Trophoblast cell (in vitro differentiated cells and primary cell): ENCODE data around the gene AZU1.
A peak's percentile ranks its signal among the peaks of the same experiment; 100 is the strongest.

Experiments
- DNase-seq, 2 donors: peaks; one replicate each; pipeline ENCODE4 v3.0.0-alpha.2; 2016
- H2AFZ ChIP-seq: 2 replicates; pipeline ENCODE4 v1.6.1; 2013; ENCODE audit warnings: low read length, moderate library complexity, mild to moderate bottlenecking; ENCODE audit not compliant: insufficient read depth, poor library complexity
- H2AK5ac ChIP-seq: 2 replicates; pipeline ENCODE4 v1.6.1; 2013; ENCODE audit warnings: mild to moderate bottlenecking, low read length
- H2BK120ac ChIP-seq: 2 replicates; pipeline ENCODE4 v1.6.1; 2013; ENCODE audit warnings: low read length, mild to moderate bottlenecking, moderate library complexity; ENCODE audit not compliant: insufficient read depth, poor library complexity
- H2BK12ac ChIP-seq: 2 replicates; pipeline ENCODE4 v1.6.1; 2013; ENCODE audit warnings: mild to moderate bottlenecking, low read length, moderate library complexity
- H2BK5ac ChIP-seq: 2 replicates; pipeline ENCODE4 v1.6.1; 2013; ENCODE audit warnings: low read length, low read depth, moderate library complexity, mild to moderate bottlenecking; ENCODE audit not compliant: poor library complexity
- H3K14ac ChIP-seq: 2 replicates; pipeline ENCODE4 v1.6.1; 2013; ENCODE audit warnings: mild to moderate bottlenecking, low read length
- H3K18ac ChIP-seq: 2 replicates; pipeline ENCODE4 v1.6.1; 2013; ENCODE audit warnings: mild to moderate bottlenecking, low read length
- H3K23ac ChIP-seq: 2 replicates; pipeline ENCODE4 v1.6.1; 2013; ENCODE audit warnings: low read length
- H3K27ac ChIP-seq: 2 replicates; pipeline ENCODE4 v1.5.1; 2013; ENCODE audit warnings: low read depth, mild to moderate bottlenecking, inconsistent platforms, low read length, moderate library complexity
- H3K27me3 ChIP-seq: 2 replicates; pipeline ENCODE4 v1.6.1; 2013; ENCODE audit warnings: inconsistent platforms, mild to moderate bottlenecking, low read length, moderate library complexity; ENCODE audit not compliant: insufficient read depth
- H3K36me3 ChIP-seq, 2 experiments: 1 replicate in 1 of 2; 2 replicates in 1 of 2; pipeline ENCODE4 v1.6.1; 2013; ENCODE audit warnings: low read length in 2 of 2, mild to moderate bottlenecking in 2 of 2, moderate library complexity in 1 of 2; ENCODE audit not compliant: insufficient read depth in 2 of 2, control insufficient read depth in 1 of 2
- H3K4ac ChIP-seq: 2 replicates; pipeline ENCODE4 v1.6.1; 2013; ENCODE audit warnings: low read depth, mild to moderate bottlenecking, low read length, moderate library complexity
- H3K4me1 ChIP-seq, 2 experiments: 1 replicate in 1 of 2; 2 replicates in 1 of 2; pipeline ENCODE4 v1.6.1; 2013; ENCODE audit warnings: low read length in 2 of 2, mild to moderate bottlenecking in 2 of 2, moderate library complexity in 1 of 2; ENCODE audit not compliant: insufficient read depth in 2 of 2, control insufficient read depth in 1 of 2
- H3K4me2 ChIP-seq: 2 replicates; pipeline ENCODE4 v1.6.1; 2013; ENCODE audit warnings: inconsistent platforms, mild to moderate bottlenecking, low read length, moderate library complexity
- H3K4me3 ChIP-seq: 2 replicates; pipeline ENCODE4 v1.5.1; 2013; ENCODE audit warnings: mild to moderate bottlenecking, low read depth, low read length, inconsistent platforms
- H3K79me1 ChIP-seq: one replicate; pipeline ENCODE4 v1.6.1; 2013; ENCODE audit warnings: low read length
- H3K79me2 ChIP-seq: 2 replicates; pipeline ENCODE4 v1.6.1; 2013; ENCODE audit warnings: low read length, mild to moderate bottlenecking; ENCODE audit not compliant: control insufficient read depth, insufficient read depth, poor library complexity
- H3K9ac ChIP-seq: 2 replicates; pipeline ENCODE4 v1.6.1; 2013; ENCODE audit warnings: mild to moderate bottlenecking, low read length
- H3K9me3 ChIP-seq: 2 replicates; pipeline ENCODE4 v1.6.1; 2013; ENCODE audit warnings: low read depth, mild to moderate bottlenecking, control low read depth, inconsistent platforms, low read length; ENCODE audit not compliant: insufficient read depth
- H4K12ac ChIP-seq: 2 replicates; pipeline ENCODE4 v1.6.1; 2013; ENCODE audit warnings: low read depth, mild to moderate bottlenecking, low read length, moderate library complexity
- H4K8ac ChIP-seq: 2 replicates; pipeline ENCODE4 v1.6.1; 2013; ENCODE audit warnings: low read depth, mild to moderate bottlenecking, low read length, moderate library complexity
- H4K91ac ChIP-seq: one replicate; pipeline ENCODE4 v1.6.1; 2013; ENCODE audit warnings: low read depth, mild to moderate bottlenecking, low read length, moderate library complexity
- WGBS: extraction: QIAGEN DNeasy Blood & Tissue Kit; methylation state at CpG from one replicate; pipeline ENCODE4 v1.1.7; 2013; ENCODE audit warnings: missing lambda C conversion rate; ENCODE audit not compliant: insufficient read length, insufficient coverage; ENCODE audit errors: extremely low coverage; 5-methylcytosine and 5-hydroxymethylcytosine counted together

Gene AZU1

DNA sequence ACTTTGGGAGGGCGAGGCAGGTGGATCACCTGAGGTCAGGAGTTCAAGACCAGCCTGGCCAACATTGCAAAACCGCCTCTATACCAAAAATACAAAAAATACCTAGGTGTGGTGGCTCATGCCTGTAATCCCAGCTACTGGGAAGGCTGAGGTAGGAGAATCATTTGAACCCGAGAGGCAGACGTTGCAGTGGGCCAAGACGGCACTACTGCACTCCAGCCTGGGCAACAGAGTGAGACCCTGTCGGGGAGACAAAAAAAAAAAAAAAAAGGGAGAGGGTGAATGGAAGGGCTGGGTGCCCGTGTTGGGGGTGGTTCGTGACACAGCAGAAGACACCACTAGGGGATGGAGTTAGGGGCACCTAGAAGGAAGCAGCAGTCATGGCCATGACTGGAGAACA is 42.7 kb downstream of the AZU1 start:
- Histone ChIP-seq H3K4me3 (no peak overlapping the region), H2AK5ac (no peak overlapping the region), H2BK5ac (no peak overlapping the region), H3K18ac (no peak overlapping the region), H3K4ac (no peak overlapping the region), H4K91ac (no peak overlapping the region), H2BK120ac (no peak overlapping the region), H3K36me3 (peaks cover 45 to 46% of the 10 kb centered on the region in 2 experiments), H3K14ac (no peak overlapping the region), H4K12ac (no peak overlapping the region), H3K9ac (no peak overlapping the region), H3K9me3 (no peaks in the 10 kb centered on the region), H2BK12ac (no peak overlapping the region), H3K4me2 (no peak overlapping the region), H3K27ac (no peak overlapping the region), H3K27me3 (no peaks in the 10 kb centered on the region), H3K4me1 (peaks cover 13 to 16% of the 10 kb centered on the region in 2 experiments), H3K79me2 (peaks cover 4% of the 10 kb centered on the region), H3K23ac (no peak overlapping the region), H4K8ac (no peak overlapping the region), H3K79me1 (peaks cover 5% of the 10 kb centered on the region), H2AFZ (no peak overlapping the region)
- no CpG with 5 or more reads among the region's 8 CpGs for WGBS
- DNase-seq: no peak

- peaks cover 4% of the 10 kb centered on the region for H3K79me2 ChIP-seq
- no peaks in the 10 kb centered on the region for H3K27me3 ChIP-seq
- no peak overlapping the region for H2AFZ ChIP-seq
- no peak overlapping the region for H3K27ac ChIP-seq
- no peak overlapping the region for H2BK120ac ChIP-seq
- peaks cover 13 to 16% of the 10 kb centered on the region in 2 experiments for H3K4me1 ChIP-seq
- H4K91ac ChIP-seq: no peak overlapping the region
- H4K12ac ChIP-seq: no peak overlapping the region
- no peak overlapping the region for H3K9ac ChIP-seq
- no peak overlapping the region for H3K23ac ChIP-seq
- no peak overlapping the region for H2BK12ac ChIP-seq
- no peak overlapping the region for H4K8ac ChIP-seq
- no peak overlapping the region for H3K18ac ChIP-seq
- H2AK5ac ChIP-seq: no peak overlapping the region
- no peak overlapping the region for H3K4me2 ChIP-seq
- H3K36me3 ChIP-seq: peaks cover 52 to 53% of the 10 kb centered on the region in 2 experiments
- no peaks in the 10 kb centered on the region for H3K9me3 ChIP-seq
- no peak overlapping the region for H3K4ac ChIP-seq
- no CpG with 5 or more reads among the region's 28 CpGs for WGBS
- H3K14ac ChIP-seq: no peak overlapping the region
- no peak overlapping the region for H2BK5ac ChIP-seq
- no peak for DNase-seq
- H3K4me3 ChIP-seq: no peak overlapping the region
- peaks cover 5% of the 10 kb centered on the region for H3K79me1 ChIP-seq
Observed at GRCh38 chr19:870963-871401, 43.3 kb downstream of the AZU1 start.

- H3K36me3 ChIP-seq: peaks cover 58 to 59% of the 10 kb centered on the region in 2 experiments
- H4K12ac ChIP-seq: no peak overlapping the region
- WGBS: no CpG with 5 or more reads among the region's 33 CpGs
- H2AK5ac ChIP-seq: no peak overlapping the region
- H2BK5ac ChIP-seq: no peak overlapping the region
- no peak overlapping the region for H3K18ac ChIP-seq
- H3K4me3 ChIP-seq: no peak overlapping the region
- H3K27ac ChIP-seq: no peak overlapping the region
- no peak overlapping the region for H3K4ac ChIP-seq
- no peak overlapping the region for H2BK120ac ChIP-seq
- no peaks in the 10 kb centered on the region for H3K27me3 ChIP-seq
- no peak overlapping the region for H3K9ac ChIP-seq
- peaks cover 13 to 16% of the 10 kb centered on the region in 2 experiments for H3K4me1 ChIP-seq
- peaks cover 5% of the 10 kb centered on the region for H3K79me1 ChIP-seq
- H3K14ac ChIP-seq: no peak overlapping the region
- H2BK12ac ChIP-seq: no peak overlapping the region
- H4K91ac ChIP-seq: no peak overlapping the region
- H3K4me2 ChIP-seq: no peak overlapping the region
- H3K23ac ChIP-seq: no peak overlapping the region
- H2AFZ ChIP-seq: no peak overlapping the region
- H4K8ac ChIP-seq: no peak overlapping the region
- no peaks in the 10 kb centered on the region for H3K9me3 ChIP-seq
- no peak for DNase-seq
- peaks cover 4% of the 10 kb centered on the region for H3K79me2 ChIP-seq
Observed at GRCh38 chr19:871446-872265, 44.0 kb downstream of the AZU1 start.

- no peaks in the 10 kb centered on the region for H3K27me3 ChIP-seq
- WGBS: no CpG with 5 or more reads among the region's 27 CpGs
Observed at GRCh38 chr19:872266-872951, 44.8 kb downstream of the AZU1 start.

More at GRCh38 chr19:872266-872951, 44.8 kb downstream of the AZU1 start:
- Histone ChIP-seq H3K79me1 (peaks cover 5% of the 10 kb centered on the region), H4K12ac (no peak overlapping the region), H3K4me3 (no peak overlapping the region), H4K8ac (no peak overlapping the region), H2AFZ (no peak overlapping the region), H2BK12ac (no peak overlapping the region), H3K27ac (no peak overlapping the region), H3K79me2 (peaks cover 4% of the 10 kb centered on the region), H3K4me2 (no peak overlapping the region), H3K9me3 (no peaks in the 10 kb centered on the region), H3K4ac (no peak overlapping the region), H3K23ac (no peak overlapping the region), H2BK120ac (no peak overlapping the region), H3K36me3 (peaks cover 63 to 64% of the 10 kb centered on the region in 2 experiments), H3K4me1 (peaks cover 13 to 16% of the 10 kb centered on the region in 2 experiments), H3K9ac (no peak overlapping the region), H3K18ac (no peak overlapping the region), H2BK5ac (no peak overlapping the region), H2AK5ac (no peak overlapping the region), H4K91ac (no peak overlapping the region), H3K14ac (no peak overlapping the region)
- peak in 1 of 2 donors; percentile 65 for DNase-seq
